ENCODE data around the gene LCNL1. TPM values are rescaled to one million over a fixed set of nuclear protein-coding genes. Genes with fewer than 3 reads are reported as not detected.
"Not testable (repeated sequence)": the region's sequence is repeated elsewhere in the genome, so short reads cannot be mapped to it uniquely, and the experiment has no call there.

The LCNL1 gene
- total and polyA plus RNA-seq, 7 donors: 0.14 to 1.1 (median 0.49) TPM; not detected in 2

DNA sequence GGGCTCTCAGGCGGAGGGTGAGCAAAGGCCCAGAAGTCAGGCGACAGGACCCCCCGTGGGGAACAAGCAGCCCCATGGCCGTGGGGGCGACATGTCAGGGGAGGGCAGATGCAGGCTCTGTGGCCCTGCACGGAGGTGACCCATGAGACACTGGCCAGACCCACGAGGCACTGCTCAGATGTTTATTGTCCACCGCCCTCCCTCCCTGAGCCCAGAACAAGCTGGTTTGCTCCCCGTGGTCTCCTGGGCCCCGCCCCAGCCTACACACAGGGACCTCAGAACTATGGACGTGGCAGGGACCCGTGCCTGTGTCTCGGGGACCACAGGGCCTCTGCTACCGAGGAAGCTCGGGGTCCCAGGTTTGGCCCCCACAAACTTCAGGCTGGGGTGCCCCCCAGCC is 47.2 kb downstream of the LCNL1 start:
- H3K9me3 ChIP-seq: no peaks in the 10 kb centered on the region
- 54 to 57% methylated on average over 15 of the region's 15 CpGs for WGBS, 2 donors
- no peak for DNase-seq
- H3K36me3 ChIP-seq: no peaks in the 10 kb centered on the region
- intact Hi-C loops (cut with DNase I): loop anchor here (10.0 kb wide), 1 partner anchor 185 kb away; the partner anchor contains the start of genes AJM1 and PHPT1
- TF ChIP-seq, protein P1, sequence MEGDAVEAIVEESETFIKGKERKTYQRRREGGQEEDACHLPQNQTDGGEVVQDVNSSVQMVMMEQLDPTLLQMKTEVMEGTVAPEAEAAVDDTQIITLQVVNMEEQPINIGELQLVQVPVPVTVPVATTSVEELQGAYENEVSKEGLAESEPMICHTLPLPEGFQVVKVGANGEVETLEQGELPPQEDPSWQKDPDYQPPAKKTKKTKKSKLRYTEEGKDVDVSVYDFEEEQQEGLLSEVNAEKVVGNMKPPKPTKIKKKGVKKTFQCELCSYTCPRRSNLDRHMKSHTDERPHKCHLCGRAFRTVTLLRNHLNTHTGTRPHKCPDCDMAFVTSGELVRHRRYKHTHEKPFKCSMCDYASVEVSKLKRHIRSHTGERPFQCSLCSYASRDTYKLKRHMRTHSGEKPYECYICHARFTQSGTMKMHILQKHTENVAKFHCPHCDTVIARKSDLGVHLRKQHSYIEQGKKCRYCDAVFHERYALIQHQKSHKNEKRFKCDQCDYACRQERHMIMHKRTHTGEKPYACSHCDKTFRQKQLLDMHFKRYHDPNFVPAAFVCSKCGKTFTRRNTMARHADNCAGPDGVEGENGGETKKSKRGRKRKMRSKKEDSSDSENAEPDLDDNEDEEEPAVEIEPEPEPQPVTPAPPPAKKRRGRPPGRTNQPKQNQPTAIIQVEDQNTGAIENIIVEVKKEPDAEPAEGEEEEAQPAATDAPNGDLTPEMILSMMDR (IDR thresholded peaks at IDR 0.05): no peak
- TF ChIP-seq EP300 (IDR thresholded peaks at IDR 0.05): no peak
- TF ChIP-seq POLR2A (IDR thresholded peaks at IDR 0.05): no peak
- TF ChIP-seq POLR2AphosphoS5 (IDR thresholded peaks at IDR 0.05): no peak
- peaks cover 0 to 8% (median 0%) of the 10 kb centered on the region in 3 donors for H3K27me3 ChIP-seq
- no peak overlapping the region for H3K27ac ChIP-seq
- H3K4me3 ChIP-seq: no peak overlapping the region
- peaks cover 0 to 41% (median 38%) of the 10 kb centered on the region in 4 donors for H3K4me1 ChIP-seq

DNA sequence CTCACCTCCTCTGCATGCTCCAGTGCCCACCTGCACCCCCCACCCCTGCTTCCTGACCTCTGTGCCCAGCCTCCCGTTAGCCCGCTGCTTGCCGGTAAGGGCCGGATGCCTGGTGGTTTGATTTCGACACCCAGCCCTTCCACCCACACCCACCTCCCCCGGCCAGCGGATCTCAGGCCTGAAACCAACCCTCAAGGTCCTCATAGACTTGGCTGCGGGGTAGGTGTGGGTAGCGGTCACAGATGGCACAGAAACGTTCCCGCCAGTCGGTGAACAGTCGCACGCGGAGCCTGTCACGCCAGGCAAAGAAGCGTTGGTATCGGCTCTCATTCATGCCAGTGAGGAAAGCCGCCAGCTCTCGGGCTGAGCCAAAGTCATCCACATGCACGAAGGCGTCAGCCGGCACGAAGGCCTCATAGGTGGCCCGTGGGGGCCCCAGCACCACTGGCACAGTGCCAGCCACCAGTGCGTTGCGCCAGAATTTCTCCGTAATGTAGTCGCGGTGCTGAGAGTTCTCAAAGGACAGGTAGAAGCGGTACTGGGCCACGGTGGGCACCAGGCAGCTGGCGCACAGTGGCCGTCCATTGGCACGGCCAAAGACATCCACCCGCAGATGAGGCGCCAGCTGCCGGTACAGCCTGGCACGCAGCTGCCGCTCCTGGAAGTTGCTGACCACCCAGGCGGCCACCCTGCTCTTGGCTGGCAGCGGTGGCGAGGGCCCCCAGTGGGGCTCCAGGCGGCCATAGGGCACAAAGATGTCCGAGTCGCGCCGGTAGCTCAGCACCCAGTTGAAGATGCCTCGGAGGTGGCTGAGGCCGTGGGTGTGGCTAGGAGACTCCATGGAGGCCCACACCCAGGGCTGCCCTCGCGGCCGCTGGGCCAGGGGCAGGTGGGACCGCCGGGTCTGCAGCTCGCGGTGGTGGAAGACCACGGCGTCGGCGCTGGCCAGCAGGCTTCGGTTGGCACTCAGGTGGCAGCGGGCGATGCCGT is 48.0 kb downstream of the LCNL1 start:
- intact Hi-C loops (cut with DNase I): loop anchor here (10.0 kb wide), 1 partner anchor 186 kb away; the partner anchor contains the start of genes AJM1 and PHPT1
- Histone ChIP-seq H3K4me1 (peaks cover 0 to 43% (median 43%) of the 10 kb centered on the region in 4 donors), H3K4me3 (no peak overlapping the region), H3K27me3 (peaks cover 0 to 9% (median 0%) of the 10 kb centered on the region in 3 donors), H3K9me3 (no peaks in the 10 kb centered on the region), H3K36me3 (no peaks in the 10 kb centered on the region), H3K27ac (no peak overlapping the region)
- TF ChIP-seq EP300 (IDR thresholded peaks at IDR 0.05) (no peak), POLR2AphosphoS5 (IDR thresholded peaks at IDR 0.05) (no peak), POLR2A (IDR thresholded peaks at IDR 0.05) (no peak)
- TF ChIP-seq, protein P1 (IDR thresholded peaks at IDR 0.05): no peak
- WGBS, 2 donors: 68 to 73% methylated on average over 65 of the region's 65 CpGs
- DNase-seq: no peak

DNA sequence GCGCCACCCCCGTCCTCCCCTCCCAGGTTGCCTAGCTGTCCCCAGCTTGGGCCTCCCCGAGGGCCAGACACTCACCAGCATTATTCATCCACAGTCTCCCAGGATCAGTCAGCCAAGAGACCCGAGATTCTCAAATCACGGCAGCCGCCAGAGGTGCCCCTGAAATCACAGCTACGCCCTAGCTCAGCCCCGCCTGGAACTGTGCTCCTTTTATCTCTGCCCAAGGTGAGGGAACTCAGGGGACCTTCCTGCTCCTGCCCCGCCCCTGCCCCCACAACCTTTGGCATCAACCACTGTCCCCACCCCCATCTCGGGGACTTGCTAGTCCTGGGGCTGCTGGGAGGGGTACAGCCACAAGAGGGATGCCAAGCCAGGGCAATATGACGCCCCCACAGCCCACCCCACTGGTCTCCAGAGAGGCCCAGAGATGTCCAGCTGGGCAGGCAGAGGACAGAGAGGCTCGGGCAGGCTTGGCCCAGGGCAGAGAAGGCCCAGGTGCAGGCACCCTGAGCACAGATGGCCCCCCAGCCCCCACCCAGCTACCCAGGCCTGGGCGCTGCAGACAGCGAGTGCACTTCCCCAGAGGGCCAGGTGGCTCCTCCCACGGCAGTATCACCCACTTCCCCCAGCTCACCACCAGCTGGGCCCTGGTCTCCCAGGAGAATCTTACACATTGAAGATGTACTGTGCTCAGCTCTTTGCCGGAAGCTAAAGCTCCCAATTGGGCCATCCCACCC is 49.3 kb downstream of the LCNL1 start, which contains the start of gene FUT7:
Gene FUT7, minus strand, starts transcription at position 185 of the 737 bp plus-strand sequence. Its CDS starts 97 bp downstream, at position 88.
- DNase-seq: no peak
- peaks cover 0 to 33% (median 30%) of the 10 kb centered on the region in 4 donors for H3K4me1 ChIP-seq
- H3K27ac ChIP-seq: no peak within 1 kb of the TSS
- H3K4me3 ChIP-seq: peak within 1 kb of the TSS in 1 of 4 donors; percentile 24
- WGBS, 2 donors: 33 to 36% methylated on average over 16 of the region's 16 CpGs
- intact Hi-C loops (cut with DNase I): loop anchor here (10.0 kb wide), 1 partner anchor 187 kb away; the partner anchor contains the start of genes AJM1 and PHPT1
- H3K27me3 ChIP-seq: peaks cover 0 to 9% (median 0%) of the 10 kb centered on the region in 3 donors
- no peaks in the 10 kb centered on the region for H3K9me3 ChIP-seq
- H3K36me3 ChIP-seq: no peaks in the 10 kb centered on the region
- TF ChIP-seq POLR2AphosphoS5 (IDR thresholded peaks at IDR 0.05) (no peak), EP300 (IDR thresholded peaks at IDR 0.05) (no peak), POLR2A (IDR thresholded peaks at IDR 0.05) (no peak)

DNA sequence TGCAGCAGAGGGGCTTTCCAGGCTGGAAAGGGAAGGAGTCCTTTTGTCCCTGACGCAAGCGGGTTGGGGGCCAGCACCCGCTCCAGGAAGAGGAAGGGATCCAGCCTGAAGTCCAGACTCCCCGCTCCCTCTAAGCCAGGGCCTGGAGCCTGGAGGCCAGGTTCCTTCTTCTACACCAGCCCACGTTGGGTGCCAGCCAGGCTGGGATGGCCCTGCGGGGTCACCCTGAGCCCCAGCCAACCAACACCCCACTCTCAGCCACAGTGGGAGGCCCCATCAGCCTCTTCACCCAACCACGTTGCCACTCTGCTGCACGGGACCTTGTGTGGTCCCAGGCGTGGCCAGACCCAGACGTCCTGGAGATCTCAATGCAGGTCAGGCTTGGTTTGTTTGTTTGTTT is 50.1 kb downstream of the LCNL1 start:
- Histone ChIP-seq H3K27ac (no peak overlapping the region), H3K27me3 (peaks cover 0 to 9% (median 0%) of the 10 kb centered on the region in 3 donors), H3K4me1 (peaks cover 0 to 26% (median 24%) of the 10 kb centered on the region in 4 donors), H3K9me3 (no peaks in the 10 kb centered on the region), H3K36me3 (no peaks in the 10 kb centered on the region), H3K4me3 (peak overlapping the region in 2 of 4 donors; percentile 16 to 24)
- intact Hi-C loops (cut with DNase I): loop anchor here (10.0 kb wide), 1 partner anchor 188 kb away; the partner anchor contains the start of genes AJM1 and PHPT1
- no peak for TF ChIP-seq POLR2AphosphoS5 (IDR thresholded peaks at IDR 0.05)
- TF ChIP-seq POLR2A (IDR thresholded peaks at IDR 0.05): no peak
- WGBS, 2 donors: 71 to 79% methylated on average over 10 of the region's 10 CpGs
- DNase-seq: peak; percentile 82

DNA sequence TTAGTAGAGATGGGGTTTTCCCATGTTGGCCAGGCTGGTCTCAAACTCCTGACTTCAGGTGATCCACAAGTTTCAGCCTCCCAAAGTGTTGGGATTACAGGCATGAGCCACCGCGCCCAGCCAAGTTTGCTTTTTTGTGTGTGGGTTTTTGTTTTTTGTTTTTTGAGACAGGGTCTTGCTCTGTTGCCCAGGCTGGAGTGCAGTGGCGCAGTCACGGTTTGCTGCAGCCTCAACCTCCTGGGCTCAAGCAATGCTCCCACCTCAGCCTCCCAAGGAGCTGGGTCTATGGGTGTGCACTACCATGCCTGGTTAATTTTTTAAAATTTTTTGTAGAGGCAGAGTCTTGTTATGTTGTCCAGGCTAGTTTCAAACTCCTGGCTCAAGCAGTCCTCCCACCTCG is 50.7 kb downstream of the LCNL1 start:
- not testable (repeated sequence) for DNase-seq, H3K27me3 ChIP-seq, H3K9me3 ChIP-seq, H3K27ac ChIP-seq, H3K36me3 ChIP-seq
- Histone ChIP-seq H3K4me3 (peak overlapping the region in 2 of 4 donors; percentile 17 to 24), H3K4me1 (peaks cover 0 to 24% (median 22%) of the 10 kb centered on the region in 4 donors)
- 82 to 97% methylated on average over 5 of the region's 5 CpGs for WGBS, 2 donors
- intact Hi-C loops (cut with DNase I): loop anchor here (10.0 kb wide), 1 partner anchor 189 kb away; the partner anchor contains the start of genes AJM1 and PHPT1

Measured in sigmoid colon (tissue), 7 donors.